Measurements from ENCODE around the gene TP53RK. TPM values are rescaled to one million over a fixed set of nuclear protein-coding genes. Genes with fewer than 3 reads are reported as not detected.

TP53RK gene
- total and polyA plus RNA-seq, 2 of the 13 experiments (the other 11 are each of a cell fraction or from before 2014, with no cell fraction given): 12.9 to 25.5 TPM

DNA sequence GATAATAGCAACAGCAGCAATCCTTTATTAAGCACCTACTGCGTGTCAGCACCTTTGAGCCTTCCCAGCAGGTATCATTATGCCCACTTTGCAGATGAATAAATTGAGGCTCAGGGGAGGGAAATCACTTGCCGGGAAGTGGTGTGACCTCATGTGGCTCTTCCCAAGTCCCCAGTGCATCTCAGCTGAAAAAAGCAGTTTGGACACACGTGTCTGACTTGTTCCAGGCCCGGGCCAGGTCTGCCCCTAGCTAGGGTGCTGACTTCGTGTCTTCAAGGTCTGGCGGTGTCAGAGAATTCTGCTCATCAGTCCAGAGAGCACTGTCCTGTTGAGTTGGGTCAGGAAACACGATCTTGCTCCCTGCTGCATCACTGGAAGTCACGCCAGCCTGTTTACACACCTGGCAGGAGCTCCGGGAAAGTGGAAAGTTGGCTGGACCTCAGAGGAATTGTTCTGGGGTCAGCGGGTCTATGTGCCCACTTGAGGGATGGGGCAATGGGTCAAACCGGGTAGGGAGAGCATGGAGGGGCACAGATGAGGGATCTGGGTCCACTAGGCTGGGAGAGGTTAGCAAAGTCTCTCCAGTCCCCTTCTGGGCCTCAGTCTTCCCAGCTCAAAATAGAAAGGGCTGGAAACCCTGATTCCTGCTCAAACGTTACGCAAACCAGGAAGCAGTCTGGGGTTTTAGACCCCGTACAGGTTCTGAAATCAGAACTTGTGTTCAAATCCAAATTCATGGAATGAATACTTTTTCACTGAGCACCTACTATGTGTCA lies 48.5 kb downstream of the TP53RK start (continued):
- TF ChIP-seq, protein P1, sequence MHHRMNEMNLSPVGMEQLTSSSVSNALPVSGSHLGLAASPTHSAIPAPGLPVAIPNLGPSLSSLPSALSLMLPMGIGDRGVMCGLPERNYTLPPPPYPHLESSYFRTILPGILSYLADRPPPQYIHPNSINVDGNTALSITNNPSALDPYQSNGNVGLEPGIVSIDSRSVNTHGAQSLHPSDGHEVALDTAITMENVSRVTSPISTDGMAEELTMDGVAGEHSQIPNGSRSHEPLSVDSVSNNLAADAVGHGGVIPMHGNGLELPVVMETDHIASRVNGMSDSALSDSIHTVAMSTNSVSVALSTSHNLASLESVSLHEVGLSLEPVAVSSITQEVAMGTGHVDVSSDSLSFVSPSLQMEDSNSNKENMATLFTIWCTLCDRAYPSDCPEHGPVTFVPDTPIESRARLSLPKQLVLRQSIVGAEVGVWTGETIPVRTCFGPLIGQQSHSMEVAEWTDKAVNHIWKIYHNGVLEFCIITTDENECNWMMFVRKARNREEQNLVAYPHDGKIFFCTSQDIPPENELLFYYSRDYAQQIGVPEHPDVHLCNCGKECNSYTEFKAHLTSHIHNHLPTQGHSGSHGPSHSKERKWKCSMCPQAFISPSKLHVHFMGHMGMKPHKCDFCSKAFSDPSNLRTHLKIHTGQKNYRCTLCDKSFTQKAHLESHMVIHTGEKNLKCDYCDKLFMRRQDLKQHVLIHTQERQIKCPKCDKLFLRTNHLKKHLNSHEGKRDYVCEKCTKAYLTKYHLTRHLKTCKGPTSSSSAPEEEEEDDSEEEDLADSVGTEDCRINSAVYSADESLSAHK (CRISPR knock-in tag; IDR thresholded peaks at IDR 0.05; ENCODE audit: borderline replicate concordance): no peak
- peak; percentile 85 for TF ChIP-seq NCOA2 (CRISPR knock-in tag; IDR thresholded peaks at IDR 0.05)
- 0 out of 2 replicates have a peak, but pooled peaks have one; percentile 31 for TF ChIP-seq GABPB1 (CRISPR knock-in tag; IDR thresholded peaks at IDR 0.05)
- no peak for TF ChIP-seq RBFOX2 (IDR thresholded peaks at IDR 0.05; ENCODE audit: low read depth, low read length)
- TF ChIP-seq, protein P2, sequence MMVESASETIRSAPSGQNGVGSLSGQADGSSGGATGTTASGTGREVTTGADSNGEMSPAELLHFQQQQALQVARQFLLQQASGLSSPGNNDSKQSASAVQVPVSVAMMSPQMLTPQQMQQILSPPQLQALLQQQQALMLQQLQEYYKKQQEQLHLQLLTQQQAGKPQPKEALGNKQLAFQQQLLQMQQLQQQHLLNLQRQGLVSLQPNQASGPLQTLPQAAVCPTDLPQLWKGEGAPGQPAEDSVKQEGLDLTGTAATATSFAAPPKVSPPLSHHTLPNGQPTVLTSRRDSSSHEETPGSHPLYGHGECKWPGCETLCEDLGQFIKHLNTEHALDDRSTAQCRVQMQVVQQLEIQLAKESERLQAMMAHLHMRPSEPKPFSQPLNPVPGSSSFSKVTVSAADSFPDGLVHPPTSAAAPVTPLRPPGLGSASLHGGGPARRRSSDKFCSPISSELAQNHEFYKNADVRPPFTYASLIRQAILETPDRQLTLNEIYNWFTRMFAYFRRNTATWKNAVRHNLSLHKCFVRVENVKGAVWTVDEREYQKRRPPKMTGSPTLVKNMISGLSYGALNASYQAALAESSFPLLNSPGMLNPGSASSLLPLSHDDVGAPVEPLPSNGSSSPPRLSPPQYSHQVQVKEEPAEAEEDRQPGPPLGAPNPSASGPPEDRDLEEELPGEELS (CRISPR knock-in tag; IDR thresholded peaks at IDR 0.05): peak; percentile 73
- TF ChIP-seq TOPORS (CRISPR knock-in tag; IDR thresholded peaks at IDR 0.05): no peak
- TF ChIP-seq KLF11 (CRISPR knock-in tag; IDR thresholded peaks at IDR 0.05): 0 out of 2 replicates have a peak, but pooled peaks have one; percentile 22
- peak; percentile 90 for TF ChIP-seq ELF1 (CRISPR knock-in tag; IDR thresholded peaks at IDR 0.05)
- no peak for TF ChIP-seq ZNF800 (CRISPR knock-in tag; IDR thresholded peaks at IDR 0.05)
- TF ChIP-seq SRSF1 (optimal IDR thresholded peaks at IDR 0.05; ENCODE audit: low read depth, low read length): no peak
- TF ChIP-seq POGZ (CRISPR knock-in tag; IDR thresholded peaks at IDR 0.05): peak; percentile 81
- TF ChIP-seq, protein P3, sequence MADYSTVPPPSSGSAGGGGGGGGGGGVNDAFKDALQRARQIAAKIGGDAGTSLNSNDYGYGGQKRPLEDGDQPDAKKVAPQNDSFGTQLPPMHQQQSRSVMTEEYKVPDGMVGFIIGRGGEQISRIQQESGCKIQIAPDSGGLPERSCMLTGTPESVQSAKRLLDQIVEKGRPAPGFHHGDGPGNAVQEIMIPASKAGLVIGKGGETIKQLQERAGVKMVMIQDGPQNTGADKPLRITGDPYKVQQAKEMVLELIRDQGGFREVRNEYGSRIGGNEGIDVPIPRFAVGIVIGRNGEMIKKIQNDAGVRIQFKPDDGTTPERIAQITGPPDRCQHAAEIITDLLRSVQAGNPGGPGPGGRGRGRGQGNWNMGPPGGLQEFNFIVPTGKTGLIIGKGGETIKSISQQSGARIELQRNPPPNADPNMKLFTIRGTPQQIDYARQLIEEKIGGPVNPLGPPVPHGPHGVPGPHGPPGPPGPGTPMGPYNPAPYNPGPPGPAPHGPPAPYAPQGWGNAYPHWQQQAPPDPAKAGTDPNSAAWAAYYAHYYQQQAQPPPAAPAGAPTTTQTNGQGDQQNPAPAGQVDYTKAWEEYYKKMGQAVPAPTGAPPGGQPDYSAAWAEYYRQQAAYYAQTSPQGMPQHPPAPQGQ (CRISPR knock-in tag; IDR thresholded peaks at IDR 0.05; ENCODE audit: borderline replicate concordance): no peak
- TF ChIP-seq ZMAT3 (CRISPR knock-in tag; conservative IDR thresholded peaks at IDR 0.05): peak; percentile 81
- TF ChIP-seq ZNF589 (CRISPR knock-in tag; conservative IDR thresholded peaks at IDR 0.05): no peak
- TF ChIP-seq TSC22D2 (CRISPR knock-in tag; IDR thresholded peaks at IDR 0.05; ENCODE audit: borderline replicate concordance): no peak; the same call in 1 of the 2 replicates
- TF ChIP-seq ZNF143 (CRISPR knock-in tag; IDR thresholded peaks at IDR 0.05): no peak
- no peak for TF ChIP-seq PCBP2 (optimal IDR thresholded peaks at IDR 0.05; ENCODE audit: low read depth, low read length, poor library complexity, severe bottlenecking)
- TF ChIP-seq ZNF83 (CRISPR knock-in tag; IDR thresholded peaks at IDR 0.05; ENCODE audit: borderline replicate concordance): no peak
- TF ChIP-seq DNMT1 (CRISPR knock-in tag; IDR thresholded peaks at IDR 0.05): no peak
- no peak for TF ChIP-seq ZNF619 (CRISPR knock-in tag; IDR thresholded peaks at IDR 0.05)
- TF ChIP-seq FOXA3 (CRISPR knock-in tag; IDR thresholded peaks at IDR 0.05): peak; percentile 94

Data from HepG2 (cell line).